ENCODE measurements around the gene KRTAP19-2. TPM values are rescaled to one million over a fixed set of nuclear protein-coding genes. Genes with fewer than 3 reads are reported as not detected.

KRTAP19-2 gene
- polyA plus RNA-seq, 1 donor = not detected

Other genes with a start within 250 kb of the KRTAP19-2 start
- gene KRTAP24-1, start 204.5 kb downstream of the KRTAP19-2 start, polyA plus RNA-seq (ENCODE audit: insufficient read length) = not detected
- gene KRTAP25-1, start 197.9 kb downstream of the KRTAP19-2 start, polyA plus RNA-seq (ENCODE audit: insufficient read length) = not detected
- gene KRTAP26-1, start 167.1 kb downstream of the KRTAP19-2 start, polyA plus RNA-seq (ENCODE audit: insufficient read length) = not detected
- not detected for gene KRTAP27-1, start 149.7 kb downstream of the KRTAP19-2 start, polyA plus RNA-seq (ENCODE audit: insufficient read length)
- not detected for gene KRTAP23-1, start 138.8 kb downstream of the KRTAP19-2 start, polyA plus RNA-seq (ENCODE audit: insufficient read length)
- not detected for gene KRTAP13-2, start 115.2 kb downstream of the KRTAP19-2 start, polyA plus RNA-seq (ENCODE audit: insufficient read length)
- gene KRTAP13-1, start 91.4 kb downstream of the KRTAP19-2 start, polyA plus RNA-seq (ENCODE audit: insufficient read length) = not detected
- not detected for gene KRTAP13-3, start 61.5 kb downstream of the KRTAP19-2 start, polyA plus RNA-seq (ENCODE audit: insufficient read length)
- gene KRTAP13-4, start 57.2 kb downstream of the KRTAP19-2 start, polyA plus RNA-seq (ENCODE audit: insufficient read length) = not detected
- not detected for gene KRTAP15-1, start 47.2 kb downstream of the KRTAP19-2 start, polyA plus RNA-seq (ENCODE audit: insufficient read length)
- gene KRTAP19-1, start 7.1 kb downstream of the KRTAP19-2 start, polyA plus RNA-seq (ENCODE audit: insufficient read length) = not detected
- not detected for gene KRTAP19-3, start 4.6 kb upstream of the KRTAP19-2 start, polyA plus RNA-seq (ENCODE audit: insufficient read length)
- gene KRTAP19-4, start 9.7 kb upstream of the KRTAP19-2 start, polyA plus RNA-seq (ENCODE audit: insufficient read length) = not detected
- gene KRTAP19-5, start 14.7 kb upstream of the KRTAP19-2 start, polyA plus RNA-seq (ENCODE audit: insufficient read length) = not detected
- gene KRTAP19-6, start 54.4 kb upstream of the KRTAP19-2 start, polyA plus RNA-seq (ENCODE audit: insufficient read length) = not detected
- gene KRTAP19-7, start 73.9 kb upstream of the KRTAP19-2 start, polyA plus RNA-seq (ENCODE audit: insufficient read length) = not detected
- not detected for gene KRTAP22-2, start 103.0 kb upstream of the KRTAP19-2 start, polyA plus RNA-seq (ENCODE audit: insufficient read length)
- not detected for gene KRTAP6-3, start 105.0 kb upstream of the KRTAP19-2 start, polyA plus RNA-seq (ENCODE audit: insufficient read length)
- not detected for gene KRTAP6-2, start 111.5 kb upstream of the KRTAP19-2 start, polyA plus RNA-seq (ENCODE audit: insufficient read length)
- gene KRTAP22-1, start 113.7 kb upstream of the KRTAP19-2 start, polyA plus RNA-seq (ENCODE audit: insufficient read length) = not detected
- gene KRTAP6-1, start 126.5 kb upstream of the KRTAP19-2 start, polyA plus RNA-seq (ENCODE audit: insufficient read length) = not detected
- not detected for gene KRTAP20-1, start 129.0 kb upstream of the KRTAP19-2 start, polyA plus RNA-seq (ENCODE audit: insufficient read length)
- not detected for gene KRTAP20-4, start 133.2 kb upstream of the KRTAP19-2 start, polyA plus RNA-seq (ENCODE audit: insufficient read length)
- not detected for gene KRTAP20-2, start 147.8 kb upstream of the KRTAP19-2 start, polyA plus RNA-seq (ENCODE audit: insufficient read length)
- gene KRTAP20-3, start 155.4 kb upstream of the KRTAP19-2 start, polyA plus RNA-seq (ENCODE audit: insufficient read length) = not detected
- not detected for gene KRTAP21-3, start 231.3 kb upstream of the KRTAP19-2 start, polyA plus RNA-seq (ENCODE audit: insufficient read length)

Measured in hindlimb muscle (tissue), 1 donor.